AG08396 (cell line): ENCODE results near the gene ETV6.
A peak's percentile ranks its signal among the peaks of the same experiment; 100 is the strongest.

Experiments
- DNase-seq: peaks from one replicate; pipeline ENCODE4 v3.0.0; 2012; ENCODE audit warnings: low spot score, mixed read lengths

Gene ETV6

GRCh38 chr12:11758510-11759493 is 109.3 kb downstream of the ETV6 start:
- no peak for DNase-seq

- DNase-seq = no peak
Observed at GRCh38 chr12:11759494-11759878, 110.0 kb downstream of the ETV6 start.

GRCh38 chr12:11759899-11760298 is 110.4 kb downstream of the ETV6 start:
- DNase-seq = no peak

- no peak for DNase-seq
Observed at GRCh38 chr12:11761869-11762567, 112.5 kb downstream of the ETV6 start.

GRCh38 chr12:11762723-11763326 is 113.4 kb downstream of the ETV6 start:
- no peak for DNase-seq

GRCh38 chr12:11763760-11764520 is 114.5 kb downstream of the ETV6 start:
- DNase-seq = peak; percentile 71

GRCh38 chr12:11764837-11765236 is 115.4 kb downstream of the ETV6 start:
- no peak for DNase-seq

GRCh38 chr12:11765421-11765816 is 115.9 kb downstream of the ETV6 start:
- no peak for DNase-seq

- peak; percentile 32 for DNase-seq
Observed at GRCh38 chr12:11765817-11766794, 116.6 kb downstream of the ETV6 start.

- no peak for DNase-seq
Observed at GRCh38 chr12:11767029-11767724, 117.7 kb downstream of the ETV6 start.

GRCh38 chr12:11767798-11768197 is 118.3 kb downstream of the ETV6 start:
- no peak for DNase-seq

- no peak for DNase-seq
Observed at GRCh38 chr12:11768233-11768965, 118.9 kb downstream of the ETV6 start.

GRCh38 chr12:11769723-11770514 is 120.4 kb downstream of the ETV6 start:
- no peak for DNase-seq

- DNase-seq = no peak
Observed at GRCh38 chr12:11771356-11771755, 121.9 kb downstream of the ETV6 start.

GRCh38 chr12:11771895-11772502 is 122.5 kb downstream of the ETV6 start:
- DNase-seq = no peak

- DNase-seq = no peak
Observed at GRCh38 chr12:11773889-11774677, 124.6 kb downstream of the ETV6 start.

- DNase-seq = no peak
Observed at GRCh38 chr12:11774821-11775220, 125.3 kb downstream of the ETV6 start.
